ENCODE results near the gene CORO2A.

- no peak for TF ChIP-seq POLR2A (IDR thresholded peaks at IDR 0.05; ENCODE audit: low read depth)
- TF ChIP-seq EP300 (IDR thresholded peaks at IDR 0.05), result no peak
- TF ChIP-seq CTCF (IDR thresholded peaks at IDR 0.05), result no peak
Observed at GRCh38 chr9:98229090-98229395, 36.6 kb upstream of the CORO2A start.

Data from esophagus muscularis mucosa (tissue), 4 donors.